ENCODE data around the gene C16orf96.

- TF ChIP-seq POLR2A (IDR thresholded peaks at IDR 0.05): no peak
- TF ChIP-seq CTCF (IDR thresholded peaks at IDR 0.05): no peak
These were observed 54.2 kb downstream of the C16orf96 start for GRCh38 chr16:4610011-4611005.
